GM23338 (cell line): Measurements from ENCODE around the gene CACHD1. TPM values are rescaled to one million over a fixed set of nuclear protein-coding genes. Genes with fewer than 3 reads are reported as not detected.

Experiments used
- ATAC-seq: fragments of 200-7000 bp; cut with Tn5 transposase; 3 replicates; pipeline ENCODE4 v1.9.1; 2020
- DNase-seq: peaks from one replicate; pipeline ENCODE4 v3.0.0-alpha.2; 2015; ENCODE audit warnings: low spot score
- H2AFZ ChIP-seq: fragments of 200-600 bp; sonication (generic); 2 replicates; pipeline ENCODE4 v1.8.0; 2016; ENCODE audit warnings: antibody characterized with exemption, mild to moderate bottlenecking, moderate library complexity
- H3F3A ChIP-seq: fragments of 200-600 bp; sonication (generic); replicated peaks from 2 replicates; pipeline ENCODE4 v1.8.0; 2017; ENCODE audit warnings: antibody characterized with exemption, mixed run types, low read depth
- H3K27ac ChIP-seq: fragments of 200-600 bp; sonication (generic); 2 replicates; pipeline ENCODE4 v1.6.1; 2016; ENCODE audit warnings: low read depth
- H3K27me3 ChIP-seq: fragments of 200-600 bp; sonication (generic); 2 replicates; pipeline ENCODE4 v1.8.0; 2016; ENCODE audit warnings: mild to moderate bottlenecking, mixed run types, moderate library complexity; ENCODE audit not compliant: insufficient read depth
- H3K36me3 ChIP-seq: fragments of 200-600 bp; sonication (generic); 2 replicates; pipeline ENCODE4 v1.8.0; 2016; ENCODE audit warnings: mild to moderate bottlenecking; ENCODE audit not compliant: insufficient read depth
- H3K4me1 ChIP-seq: fragments of 200-600 bp; sonication (generic); 2 replicates; pipeline ENCODE4 v1.8.0; 2016; ENCODE audit warnings: mild to moderate bottlenecking, moderate library complexity; ENCODE audit not compliant: insufficient read depth
- H3K4me2 ChIP-seq: fragments of 200-600 bp; sonication (generic); 2 replicates; pipeline ENCODE4 v1.7.1; 2017; ENCODE audit warnings: mixed run types
- H3K4me3 ChIP-seq: fragments of 200-600 bp; sonication (generic); 2 replicates; pipeline ENCODE4 v1.6.1; 2016; ENCODE audit warnings: mixed run types
- H3K79me2 ChIP-seq: fragments of 200-600 bp; sonication (generic); replicated peaks from 2 replicates; pipeline ENCODE4 v1.8.0; 2017; ENCODE audit warnings: mild to moderate bottlenecking; ENCODE audit not compliant: insufficient read depth
- H3K9me2 ChIP-seq: fragments of 200-600 bp; sonication (generic); 2 replicates; pipeline ENCODE4 v1.8.0; 2017; ENCODE audit not compliant: insufficient read depth
- H4K20me1 ChIP-seq: fragments of 200-600 bp; sonication (generic); replicated peaks from 2 replicates; pipeline ENCODE4 v1.8.0; 2017; ENCODE audit warnings: mild to moderate bottlenecking; ENCODE audit not compliant: insufficient read depth
- H3K27ac Mint-ChIP-seq: 2 replicates; pipeline ENCODE4 v1.8.0; 2020; ENCODE audit warnings: inconsistent platforms, mild to moderate bottlenecking, moderate library complexity, mixed read lengths
- H3K27me3 Mint-ChIP-seq: 3 replicates; pipeline ENCODE4 v1.8.0; 2022; ENCODE audit warnings: low read depth, mild to moderate bottlenecking, moderate library complexity, mixed read lengths, inconsistent platforms; ENCODE audit not compliant: insufficient read depth, poor library complexity
- H3K36me3 Mint-ChIP-seq: 3 replicates; pipeline ENCODE4 v1.8.0; 2021; ENCODE audit warnings: low read depth, mild to moderate bottlenecking, inconsistent platforms, moderate library complexity, mixed read lengths
- H3K4me1 Mint-ChIP-seq: 3 replicates; pipeline ENCODE4 v1.8.0; 2020; ENCODE audit warnings: mild to moderate bottlenecking, inconsistent platforms, mixed read lengths
- H3K4me3 Mint-ChIP-seq: 3 replicates; pipeline ENCODE4 v1.8.0; 2021; ENCODE audit warnings: moderate library complexity, mild to moderate bottlenecking, inconsistent platforms, mixed read lengths
- H3K9me3 Mint-ChIP-seq: 3 replicates; pipeline ENCODE4 v1.8.0; 2020; ENCODE audit warnings: moderate library complexity, mild to moderate bottlenecking, inconsistent platforms, mixed read lengths
- CREB1 ChIP-seq: fragments of 250-450 bp; sonication (Bioruptor Pico); IDR thresholded peaks from 2 replicates; pipeline ENCODE4 v1.5.0; 2020; ENCODE audit warnings: low read depth, mild to moderate bottlenecking, moderate library complexity
- CTCF ChIP-seq, 2 experiments: fragments of 200-600 bp in 1 of 2; sonication (generic) in 1 of 2; conservative IDR thresholded peaks; 2 replicates each; pipeline versions ENCODE4 v1.5.1 to v1.6.1; 2016 to 2017; ENCODE audit warnings: antibody characterized with exemption in 2 of 2, low read depth in 2 of 2, mild to moderate bottlenecking in 2 of 2, moderate library complexity in 1 of 2
- ETS1 ChIP-seq: IDR thresholded peaks from 2 replicates; pipeline ENCODE4 v1.6.1; 2016; ENCODE audit warnings: antibody characterized with exemption
- NANOG ChIP-seq: IDR thresholded peaks from 2 replicates; pipeline ENCODE4 v1.6.1; 2016; ENCODE audit warnings: antibody characterized with exemption, borderline replicate concordance
- REST ChIP-seq: IDR thresholded peaks from one replicate; pipeline ENCODE4 v1.6.1; 2018; ENCODE audit warnings: antibody characterized with exemption; ENCODE audit not compliant: unreplicated experiment
- STAT1 ChIP-seq: IDR thresholded peaks from one replicate; pipeline ENCODE4 v1.6.1; 2016; ENCODE audit warnings: antibody characterized with exemption; ENCODE audit not compliant: unreplicated experiment
- ZNF114 ChIP-seq: fragments of 250-450 bp; sonication (Bioruptor Pico); IDR thresholded peaks from 2 replicates; pipeline ENCODE4 v1.5.0; 2020; ENCODE audit warnings: mild to moderate bottlenecking, moderate library complexity
- ZNF331 ChIP-seq: fragments of 250-450 bp; sonication (Bioruptor Pico); IDR thresholded peaks from 2 replicates; pipeline ENCODE4 v1.5.0; 2020; ENCODE audit warnings: low read depth, mild to moderate bottlenecking, moderate library complexity
- ZNF462 ChIP-seq: fragments of 250-450 bp; sonication (Bioruptor Pico); IDR thresholded peaks from 2 replicates; pipeline ENCODE4 v1.5.0; 2020; ENCODE audit warnings: mild to moderate bottlenecking, moderate library complexity
- polyA plus RNA-seq: library from polyadenylated mRNA; unstranded; fragments of >200 nt; fragmentation: Nextera tagmentation; extraction: Ambion mirVana; gene quantifications from 2 replicates; pipeline ENCODE4 v1.2.1, GENCODE V29; 2016
- total RNA-seq: library from RNA; depleted of rRNA; stranded (reverse); fragments of >200 nt; shearing (Covaris generic); gene quantifications from 2 replicates; pipeline ENCODE4 v1.2.3, GENCODE V29; 2014

CACHD1 gene
- total and polyA plus RNA-seq, 2 experiments from 2014 or later: 12.6 to 43.7 TPM

GRCh38 chr1:64540265-64540791, 70.4 kb downstream of the CACHD1 start:
- ATAC-seq: peak; percentile 24; the same call in 2 of the 3 replicates
- peak overlapping the region; percentile 83 for H3K27ac Mint-ChIP-seq
- H3K79me2 ChIP-seq: peaks cover 100% of the 10 kb centered on the region
- H3K27me3 ChIP-seq: no peaks in the 10 kb centered on the region
- no peaks in the 10 kb centered on the region for H3K9me3 Mint-ChIP-seq
- no peaks in the 10 kb centered on the region for H3K36me3 Mint-ChIP-seq
- peak; percentile 53 for DNase-seq
- no peak for TF ChIP-seq ETS1
- TF ChIP-seq NANOG: no peak
- TF ChIP-seq REST: no peak
- no peak for TF ChIP-seq STAT1
- H3K4me1 Mint-ChIP-seq: peaks cover 77% of the 10 kb centered on the region
- peak overlapping the region; percentile 48; the same call in 1 of the 2 replicates for H3K27ac ChIP-seq
- 0 out of 3 replicates have a peak overlapping the region, but pooled peaks have one; percentile 27 for H3K4me3 Mint-ChIP-seq
- H4K20me1 ChIP-seq: peaks cover 34% of the 10 kb centered on the region
- H3K4me3 ChIP-seq: peak overlapping the region; percentile 31
- no peaks in the 10 kb centered on the region for H3K27me3 Mint-ChIP-seq
- H3K4me2 ChIP-seq: peak overlapping the region; percentile 60
- 0 out of 2 replicates have a peak, but pooled peaks cover 5% of the 10 kb centered on the region for H3F3A ChIP-seq
- no peaks in the 10 kb centered on the region for H3K36me3 ChIP-seq
- peaks cover 70% of the 10 kb centered on the region for H3K4me1 ChIP-seq
- no peaks in the 10 kb centered on the region for H3K9me2 ChIP-seq
- H2AFZ ChIP-seq: no peak overlapping the region

GRCh38 chr1:64542118-64542517, 72.2 kb downstream of the CACHD1 start:
- Mint-ChIP-seq H3K9me3 (no peaks in the 10 kb centered on the region), H3K4me1 (peaks cover 74% of the 10 kb centered on the region), H3K27me3 (no peaks in the 10 kb centered on the region), H3K27ac (no peak overlapping the region), H3K4me3 (no peak overlapping the region), H3K36me3 (no peaks in the 10 kb centered on the region)
- peaks cover 72% of the 10 kb centered on the region for H3K4me1 ChIP-seq
- ATAC-seq: no peak
- H3F3A ChIP-seq: 0 out of 2 replicates have a peak, but pooled peaks cover 3% of the 10 kb centered on the region
- DNase-seq: no peak
- H3K9me2 ChIP-seq: no peaks in the 10 kb centered on the region
- peaks cover 42% of the 10 kb centered on the region for H4K20me1 ChIP-seq
- no peak overlapping the region for H3K27ac ChIP-seq
- no peaks in the 10 kb centered on the region for H3K36me3 ChIP-seq
- H3K4me2 ChIP-seq: no peak overlapping the region
- H3K27me3 ChIP-seq: no peaks in the 10 kb centered on the region
- no peak overlapping the region for H2AFZ ChIP-seq
- no peak overlapping the region for H3K4me3 ChIP-seq
- H3K79me2 ChIP-seq: peaks cover 97% of the 10 kb centered on the region
- TF ChIP-seq NANOG (no peak), CREB1 (CRISPR knock-in tag) (no peak), CTCF (conservative IDR thresholded peaks at IDR 0.05; ENCODE audit: low read depth in 2 of 2) (no peak), ZNF462 (CRISPR knock-in tag) (no peak), ZNF114 (CRISPR knock-in tag) (no peak), ZNF331 (CRISPR knock-in tag) (no peak)
